ENCODE results near the gene ZNF536.

DNA sequence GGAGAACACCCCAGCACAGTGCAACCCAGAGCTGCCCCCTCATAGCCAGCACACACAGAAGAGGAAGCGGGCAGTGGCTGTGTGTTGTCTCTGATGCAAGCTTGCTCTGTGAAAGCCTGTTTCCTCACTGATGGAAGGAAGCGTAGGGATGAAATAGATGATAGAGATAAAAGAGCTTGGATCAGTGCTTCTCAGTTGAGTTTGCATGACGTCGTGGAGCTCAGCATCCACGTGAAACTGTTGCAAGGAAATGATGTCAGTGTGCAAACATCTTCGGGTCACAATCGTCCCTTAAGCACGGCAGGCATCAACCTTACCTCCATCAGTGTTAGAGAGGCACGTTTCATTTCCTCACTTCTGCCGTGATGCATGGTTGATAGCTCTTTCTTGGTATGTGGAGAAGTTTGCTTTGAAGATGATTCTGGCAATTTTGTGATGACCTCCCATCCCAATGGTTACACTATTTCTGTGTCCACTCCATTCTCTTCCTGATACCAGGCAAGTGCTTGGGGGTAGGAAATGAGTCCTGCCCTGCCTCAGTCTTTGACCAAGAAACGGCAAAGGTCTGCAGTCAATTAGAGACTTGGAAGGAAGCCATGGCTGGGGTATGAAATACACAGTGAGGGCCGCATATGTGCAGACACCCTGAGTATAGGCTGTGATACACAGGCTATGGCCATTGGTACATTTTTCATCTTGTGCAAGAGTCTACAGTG, 183.0 kb downstream of the ZNF536 start:
- TF ChIP-seq, protein P1, sequence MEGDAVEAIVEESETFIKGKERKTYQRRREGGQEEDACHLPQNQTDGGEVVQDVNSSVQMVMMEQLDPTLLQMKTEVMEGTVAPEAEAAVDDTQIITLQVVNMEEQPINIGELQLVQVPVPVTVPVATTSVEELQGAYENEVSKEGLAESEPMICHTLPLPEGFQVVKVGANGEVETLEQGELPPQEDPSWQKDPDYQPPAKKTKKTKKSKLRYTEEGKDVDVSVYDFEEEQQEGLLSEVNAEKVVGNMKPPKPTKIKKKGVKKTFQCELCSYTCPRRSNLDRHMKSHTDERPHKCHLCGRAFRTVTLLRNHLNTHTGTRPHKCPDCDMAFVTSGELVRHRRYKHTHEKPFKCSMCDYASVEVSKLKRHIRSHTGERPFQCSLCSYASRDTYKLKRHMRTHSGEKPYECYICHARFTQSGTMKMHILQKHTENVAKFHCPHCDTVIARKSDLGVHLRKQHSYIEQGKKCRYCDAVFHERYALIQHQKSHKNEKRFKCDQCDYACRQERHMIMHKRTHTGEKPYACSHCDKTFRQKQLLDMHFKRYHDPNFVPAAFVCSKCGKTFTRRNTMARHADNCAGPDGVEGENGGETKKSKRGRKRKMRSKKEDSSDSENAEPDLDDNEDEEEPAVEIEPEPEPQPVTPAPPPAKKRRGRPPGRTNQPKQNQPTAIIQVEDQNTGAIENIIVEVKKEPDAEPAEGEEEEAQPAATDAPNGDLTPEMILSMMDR (IDR thresholded peaks at IDR 0.05; ENCODE audit: low read depth, low read length), result no peak
- no peak for TF ChIP-seq EZH2phosphoT487 (IDR thresholded peaks at IDR 0.05; ENCODE audit: low read depth)

All from OCI-LY3 (cell line).